Endothelial cell of umbilical vein (primary cell): Measurements from ENCODE around the gene DAD1. TPM values are rescaled to one million over a fixed set of nuclear protein-coding genes. Genes with fewer than 3 reads are reported as not detected.

Source experiments
- BruUV-seq: library from RNA; stranded (reverse); fragments of 400-500 nt; replicated peaks from 2 replicates; lab custom pipeline; 2021; lab: Mats Ljungman, UMichigan
- CTCF ChIA-PET: fragments of 300-600, 350-600 bp; sonication (Branson Sonifier 250); formaldehyde crosslinking; loops from one replicate; lab custom pipeline; 2021; ENCODE audit warnings: antibody characterized with exemption, inconsistent platforms; lab: Charles Lee
- POLR2A ChIA-PET: fragments of 300-600, 350-600 bp; sonication (Branson Sonifier 250); formaldehyde crosslinking; loops from one replicate; lab custom pipeline; 2021; ENCODE audit warnings: antibody characterized with exemption, inconsistent platforms; lab: Charles Lee
- DNase-seq: peaks from one replicate; pipeline ENCODE4 v3.0.0-alpha.2; 2011; ENCODE audit warnings: low read depth, low spot score
- FAIRE-seq: peaks from 2 replicates; lab custom pipeline; 2011; peaks lifted over from hg19 to GRCh38; lab: Jason Lieb, UNC
- H2AFZ ChIP-seq: 2 replicates; pipeline ENCODE4 v1.6.0; 2012; ENCODE audit warnings: low read depth, low read length, control low read depth, inconsistent platforms
- H3K27ac ChIP-seq: 2 replicates; pipeline ENCODE4 v1.5.1; 2011; ENCODE audit warnings: low read depth, mild to moderate bottlenecking, control low read depth, low read length, moderate library complexity; ENCODE audit not compliant: insufficient read depth
- H3K27me3 ChIP-seq, 2 experiments: 2 replicates each; pipeline versions ENCODE4 v1.6.0 to v1.6.1; 2011; ENCODE audit warnings: low read length in 2 of 2, mixed read lengths in 1 of 2; ENCODE audit not compliant: control insufficient read depth in 2 of 2, insufficient read depth in 2 of 2
- H3K36me3 ChIP-seq, 2 experiments: 2 replicates in 1 of 2; 3 replicates in 1 of 2; pipeline ENCODE4 v1.5.1; 2011; ENCODE audit warnings: low read length in 2 of 2, mild to moderate bottlenecking in 1 of 2, moderate library complexity in 1 of 2; ENCODE audit not compliant: control insufficient read depth in 2 of 2, insufficient read depth in 2 of 2; ENCODE audit errors: extremely low read depth in 1 of 2
- H3K4me1 ChIP-seq: 3 replicates; pipeline ENCODE4 v1.5.1; 2011; ENCODE audit warnings: mild to moderate bottlenecking, low read length; ENCODE audit not compliant: control insufficient read depth, insufficient read depth; ENCODE audit errors: extremely low read depth
- H3K4me2 ChIP-seq: 2 replicates; pipeline ENCODE4 v1.6.1; 2011; ENCODE audit warnings: low read length, control low read depth, mixed read lengths; ENCODE audit not compliant: insufficient read depth
- H3K4me3 ChIP-seq, 3 experiments: fragments of 200-600 bp in 1 of 3; sonication (generic), shearing (Covaris generic) in 1 of 3; replicated peaks in 1 of 3; 2 replicates each; pipeline ENCODE4 v1.5.1; 2011 to 2016; ENCODE audit warnings: control low read depth in 3 of 3, low read length in 3 of 3, mild to moderate bottlenecking in 2 of 3, inconsistent platforms in 1 of 3, low read depth in 1 of 3, moderate library complexity in 1 of 3; ENCODE audit not compliant: insufficient read depth in 1 of 3
- H3K79me2 ChIP-seq: 2 replicates; pipeline ENCODE4 v1.6.0; 2012; ENCODE audit warnings: low read length, inconsistent platforms; ENCODE audit not compliant: control insufficient read depth, insufficient read depth
- H3K9ac ChIP-seq: replicated peaks from 2 replicates; pipeline ENCODE3; 2011; ENCODE audit warnings: low read length, control low read depth; ENCODE audit not compliant: insufficient read depth; ENCODE audit errors: extremely low read depth
- H3K9me1 ChIP-seq: replicated peaks from 3 replicates; pipeline ENCODE4 v1.6.0; 2011; ENCODE audit warnings: mild to moderate bottlenecking, low read length; ENCODE audit not compliant: control insufficient read depth, insufficient read depth; ENCODE audit errors: extremely low read depth
- H3K9me3 ChIP-seq: replicated peaks from 2 replicates; pipeline ENCODE4 v1.5.1; 2012; ENCODE audit warnings: low read length, inconsistent platforms; ENCODE audit not compliant: control insufficient read depth, insufficient read depth
- H4K20me1 ChIP-seq: replicated peaks from 2 replicates; pipeline ENCODE3; 2011; ENCODE audit warnings: mild to moderate bottlenecking, low read length; ENCODE audit not compliant: control insufficient read depth, insufficient read depth; ENCODE audit errors: extremely low read depth
- CTCF ChIP-seq, 2 donors: IDR thresholded peaks; 1 replicate in 1 of 2; 2 replicates in 1 of 2; pipeline ENCODE4 v1.5.1; 2011; ENCODE audit warnings: low read length in 2 of 2, mild to moderate bottlenecking in 2 of 2, moderate library complexity in 2 of 2, control low read depth in 1 of 2, inconsistent platforms in 1 of 2, low read depth in 1 of 2; ENCODE audit not compliant: insufficient read depth in 1 of 2; ENCODE audit errors: extremely low read depth in 1 of 2
- EZH2 ChIP-seq: IDR thresholded peaks from 2 replicates; pipeline ENCODE4 v1.6.1; 2012; ENCODE audit warnings: borderline replicate concordance, low read depth, mild to moderate bottlenecking, moderate library complexity, low read length, inconsistent platforms; ENCODE audit not compliant: severe bottlenecking
- FOS ChIP-seq: IDR thresholded peaks from 2 replicates; pipeline ENCODE4 v1.6.1; 2011; ENCODE audit warnings: mild to moderate bottlenecking, low read length, moderate library complexity, borderline replicate concordance; ENCODE audit not compliant: insufficient read depth
- GATA2 ChIP-seq: IDR thresholded peaks from 2 replicates; pipeline ENCODE4 v1.7.0; 2011; ENCODE audit warnings: low read depth, mild to moderate bottlenecking, moderate library complexity, mixed read lengths, low read length; ENCODE audit not compliant: insufficient read length, insufficient read depth
- JUN ChIP-seq: IDR thresholded peaks from 2 replicates; pipeline ENCODE4 v1.6.1; 2011; ENCODE audit warnings: borderline replicate concordance, low read depth; ENCODE audit not compliant: insufficient read length, insufficient read depth
- MAX ChIP-seq: IDR thresholded peaks from 2 replicates; pipeline ENCODE4 v1.6.1; 2011; ENCODE audit not compliant: insufficient read depth, insufficient read length
- MYC ChIP-seq: IDR thresholded peaks from one replicate; pipeline ENCODE4 v1.6.1; 2011; ENCODE audit warnings: mild to moderate bottlenecking, low read depth, low read length
- POLR2A ChIP-seq: IDR thresholded peaks from 2 replicates; pipeline ENCODE4 v1.6.1; 2012; ENCODE audit warnings: low read depth, mild to moderate bottlenecking, control low read depth, low read length
- POLR2AphosphoS5 ChIP-seq: IDR thresholded peaks from 2 replicates; pipeline ENCODE4 v1.6.1; 2012; ENCODE audit warnings: low read depth, mild to moderate bottlenecking, control low read depth, low read length, moderate library complexity; ENCODE audit not compliant: insufficient read depth
- dilution Hi-C: fragments of 300-500 bp; cut with MboI; formaldehyde crosslinking; loops from one replicate; pipeline ENCODE4 v1.15.0; 2019; ENCODE audit warnings: low sequenced_read_pairs; ENCODE audit not compliant: extremely low pct_ligation_motif_present
- intact Hi-C: fragments of 100-400 bp; cut with micrococcal nuclease; formaldehyde crosslinking; loops from one replicate; pipeline ENCODE4 v1.10.0; 2022
- polyA plus RNA-seq, 4 experiments: library from polyadenylated mRNA; depleted of rRNA in 3 of 4; stranded (reverse) in 3 of 4; unstranded in 1 of 4; fragments of >200 nt; gene quantifications; 2 replicates each; pipeline versions ENCODE4 v1.2.1 to v1.2.3, GENCODE V29; 2011 to 2012; ENCODE audit warnings: missing spikeins in 1 of 4
- total RNA-seq: library from RNA; stranded (reverse); gene quantifications from 2 replicates; pipeline ENCODE4 v1.2.3, GENCODE V29; 2021

Gene DAD1
- total and polyA plus RNA-seq, 2 donors (not counting 3 experiments of a cell fraction or from before 2014, with no cell fraction given) = 299 to 1,227 TPM

GRCh38 chr14:22579881-22580280 is 9.1 kb downstream of the DAD1 start:
- H3K27ac ChIP-seq = no peak overlapping the region
- no peak for TF ChIP-seq EZH2
- no peak for TF ChIP-seq POLR2AphosphoS5
- no peak for TF ChIP-seq MYC
- TF ChIP-seq CTCF (IDR thresholded peaks at IDR 0.05; ENCODE audit: extremely low read depth in 1 of 2, insufficient read depth in 1 of 2, low read depth in 1 of 2, low read length in 2 of 2) = no peak
- no peak for TF ChIP-seq JUN
- no peak for TF ChIP-seq GATA2
- TF ChIP-seq MAX = no peak
- TF ChIP-seq FOS = no peak
- no peak for TF ChIP-seq POLR2A
- POLR2A ChIA-PET = no interaction called here
- H4K20me1 ChIP-seq = peaks cover 4% of the 10 kb centered on the region
- no peak for FAIRE-seq
- no peak overlapping the region for H2AFZ ChIP-seq
- CTCF ChIA-PET = no interaction called here
- H3K4me2 ChIP-seq = no peak overlapping the region
- no peaks in the 10 kb centered on the region for H3K27me3 ChIP-seq
- intact Hi-C loops = no loop called here
- BruUV-seq = no TSS peak
- no peak overlapping the region for H3K9ac ChIP-seq
- no peak overlapping the region for H3K4me3 ChIP-seq
- dilution Hi-C loops = no loop called here
- H3K36me3 ChIP-seq = peaks cover under 1 to 1% of the 10 kb centered on the region in 2 experiments
- no peaks in the 10 kb centered on the region for H3K9me1 ChIP-seq
- no peaks in the 10 kb centered on the region for H3K9me3 ChIP-seq
- DNase-seq = no peak
- no peaks in the 10 kb centered on the region for H3K4me1 ChIP-seq
- peaks cover 83% of the 10 kb centered on the region for H3K79me2 ChIP-seq
